LNCaP clone FGC (cell line): ENCODE measurements around the gene CSF2.

ENCODE experiments used
- DNase-seq: peaks from one replicate; pipeline ENCODE4 v3.0.0-alpha.2; 2011; ENCODE audit warnings: low read depth
- H3K4me3 ChIP-seq: 2 replicates; pipeline ENCODE4 v1.5.1; 2011; ENCODE audit warnings: mild to moderate bottlenecking, low read depth, low read length, control low read depth
- TF ChIP-seq, protein P1 (sequence below): IDR thresholded peaks from 2 replicates; pipeline ENCODE4 v1.5.1; 2012; ENCODE audit warnings: mild to moderate bottlenecking; ENCODE audit not compliant: control insufficient read depth, insufficient read depth; ENCODE audit errors: extremely low read depth

The CSF2 gene

DNA sequence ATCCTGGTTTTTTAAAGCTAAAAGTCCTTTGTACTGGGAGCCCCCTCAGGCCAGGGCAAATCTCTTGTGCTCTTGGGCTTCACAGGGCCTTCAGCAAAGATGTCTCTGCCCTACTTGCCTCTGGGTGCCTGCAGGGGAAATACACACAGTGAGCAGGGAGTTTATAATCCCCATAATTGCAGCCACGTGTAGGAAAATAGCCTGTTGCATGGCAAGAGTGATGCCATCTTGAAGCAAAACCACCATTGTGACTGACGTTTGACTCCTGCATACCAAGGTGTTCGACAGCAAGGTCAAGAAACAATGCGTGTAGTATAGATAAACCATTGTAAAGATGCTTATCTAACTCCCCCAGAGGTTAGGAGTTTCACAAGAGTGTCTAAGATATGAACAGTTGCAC lies 24.5 kb upstream of the CSF2 start:
- no peak overlapping the region for H3K4me3 ChIP-seq
- TF ChIP-seq, protein P1, sequence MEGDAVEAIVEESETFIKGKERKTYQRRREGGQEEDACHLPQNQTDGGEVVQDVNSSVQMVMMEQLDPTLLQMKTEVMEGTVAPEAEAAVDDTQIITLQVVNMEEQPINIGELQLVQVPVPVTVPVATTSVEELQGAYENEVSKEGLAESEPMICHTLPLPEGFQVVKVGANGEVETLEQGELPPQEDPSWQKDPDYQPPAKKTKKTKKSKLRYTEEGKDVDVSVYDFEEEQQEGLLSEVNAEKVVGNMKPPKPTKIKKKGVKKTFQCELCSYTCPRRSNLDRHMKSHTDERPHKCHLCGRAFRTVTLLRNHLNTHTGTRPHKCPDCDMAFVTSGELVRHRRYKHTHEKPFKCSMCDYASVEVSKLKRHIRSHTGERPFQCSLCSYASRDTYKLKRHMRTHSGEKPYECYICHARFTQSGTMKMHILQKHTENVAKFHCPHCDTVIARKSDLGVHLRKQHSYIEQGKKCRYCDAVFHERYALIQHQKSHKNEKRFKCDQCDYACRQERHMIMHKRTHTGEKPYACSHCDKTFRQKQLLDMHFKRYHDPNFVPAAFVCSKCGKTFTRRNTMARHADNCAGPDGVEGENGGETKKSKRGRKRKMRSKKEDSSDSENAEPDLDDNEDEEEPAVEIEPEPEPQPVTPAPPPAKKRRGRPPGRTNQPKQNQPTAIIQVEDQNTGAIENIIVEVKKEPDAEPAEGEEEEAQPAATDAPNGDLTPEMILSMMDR = no peak
- DNase-seq = no peak

DNA sequence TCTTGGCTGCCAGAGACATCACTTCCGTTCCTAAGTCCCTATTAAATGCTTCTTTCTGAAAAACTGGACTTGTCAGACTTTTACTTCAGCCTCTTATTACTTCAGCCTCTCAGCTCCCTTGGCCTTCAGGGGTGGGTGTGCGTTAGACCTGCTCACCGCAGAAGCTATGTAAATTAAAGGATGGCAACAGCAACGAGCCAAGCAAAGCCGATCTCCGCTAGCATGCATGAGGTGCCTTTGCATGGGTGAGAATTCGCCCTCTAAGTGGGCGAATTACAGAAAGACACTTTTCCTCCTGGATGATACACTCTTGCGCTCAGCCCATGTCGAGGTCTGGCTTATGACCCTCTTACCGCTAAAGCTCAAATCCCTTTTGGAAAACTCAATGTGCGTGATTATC lies 24.0 kb upstream of the CSF2 start:
- DNase-seq = no peak
- TF ChIP-seq, protein P1 = no peak
- H3K4me3 ChIP-seq = no peak overlapping the region

DNA sequence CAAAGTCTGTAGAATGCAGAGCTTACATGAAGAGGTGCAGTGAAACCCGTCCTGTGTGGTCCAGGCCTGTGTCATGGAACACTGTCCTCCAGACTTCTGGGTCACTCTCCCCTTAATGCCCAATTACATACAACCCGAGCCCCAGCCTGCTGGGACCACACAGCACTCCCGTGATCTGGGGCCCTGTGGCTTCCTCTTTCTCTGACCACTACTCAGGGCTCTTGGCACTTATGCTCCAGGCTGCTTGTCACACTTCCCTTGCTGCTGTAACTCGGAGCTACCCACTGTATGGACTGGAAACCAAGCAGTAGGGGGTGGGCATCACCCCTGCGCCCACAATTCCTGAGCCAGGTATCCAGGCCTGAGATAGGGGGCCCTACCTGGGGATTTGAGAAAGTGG lies 23.5 kb upstream of the CSF2 start:
- TF ChIP-seq, protein P1 = no peak
- DNase-seq = no peak

DNA sequence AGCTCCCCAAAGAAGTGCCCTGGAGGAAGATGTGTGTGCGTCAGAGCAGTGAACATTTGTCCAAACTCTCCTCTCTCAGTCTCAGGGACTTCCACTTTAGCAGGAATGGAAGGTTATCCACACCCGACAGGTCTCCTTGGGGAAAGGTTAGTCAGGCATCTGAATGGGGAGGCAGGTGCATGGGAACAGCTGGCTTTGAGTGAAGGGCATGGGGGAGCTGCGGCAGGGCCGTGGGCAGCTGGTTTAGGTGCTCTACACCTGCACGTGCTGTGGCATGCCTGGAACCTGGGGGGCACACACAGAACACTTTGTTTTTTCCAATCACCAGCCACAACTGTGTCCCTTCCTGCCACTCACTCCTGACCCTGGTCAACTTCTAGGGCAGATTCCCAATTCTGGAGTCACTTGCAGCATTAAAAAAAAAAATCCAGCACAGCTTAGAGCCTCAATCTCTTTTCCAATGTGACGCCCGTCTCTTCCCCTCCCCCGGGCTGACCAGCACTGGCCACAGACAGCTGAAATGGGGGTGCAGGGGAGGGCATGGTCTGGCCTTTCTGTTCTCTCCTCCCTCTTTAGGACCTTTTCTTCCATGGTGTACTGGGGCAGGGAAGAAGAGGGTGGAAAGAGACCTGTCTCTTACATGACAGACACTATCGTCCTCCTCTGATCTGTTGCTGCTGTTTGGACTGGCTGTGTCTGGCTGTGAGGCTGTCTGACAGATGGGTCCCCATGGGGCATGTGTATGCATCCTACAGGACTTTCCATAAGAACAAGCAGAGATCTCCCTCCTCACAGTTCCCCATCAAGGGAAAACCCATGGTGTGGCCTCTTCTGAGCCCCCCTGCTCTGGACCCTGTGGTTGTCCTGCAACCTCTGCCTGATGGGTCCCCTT lies 22.7 kb upstream of the CSF2 start:
- TF ChIP-seq, protein P1 = no peak
- H3K4me3 ChIP-seq = no peak overlapping the region
- DNase-seq = no peak

More for the DNA sequence above, 23.5 kb upstream of the CSF2 start:
- H3K4me3 ChIP-seq = no peak overlapping the region

DNA sequence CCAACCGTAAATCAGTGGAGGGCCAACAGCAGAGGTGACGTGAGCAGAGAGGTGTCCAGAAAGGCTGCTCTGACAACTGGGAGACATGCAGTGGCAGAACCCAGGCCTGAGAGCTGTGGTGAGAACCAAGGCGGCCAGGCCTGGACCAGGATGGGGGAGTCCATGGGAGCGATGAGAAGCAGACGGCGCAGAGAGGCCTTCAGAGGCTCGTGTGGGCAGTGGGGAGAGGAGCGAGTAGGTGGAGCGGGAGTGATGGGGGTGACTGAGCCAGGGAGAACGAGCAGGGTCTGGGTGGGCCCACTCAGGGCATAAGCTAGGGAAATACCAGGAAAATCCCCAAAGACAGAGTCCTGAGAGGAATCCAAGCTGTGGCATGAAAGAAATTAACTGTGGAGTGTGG lies 21.1 kb upstream of the CSF2 start:
- no peak for DNase-seq
- no peak overlapping the region for H3K4me3 ChIP-seq
- TF ChIP-seq, protein P1 = no peak

DNA sequence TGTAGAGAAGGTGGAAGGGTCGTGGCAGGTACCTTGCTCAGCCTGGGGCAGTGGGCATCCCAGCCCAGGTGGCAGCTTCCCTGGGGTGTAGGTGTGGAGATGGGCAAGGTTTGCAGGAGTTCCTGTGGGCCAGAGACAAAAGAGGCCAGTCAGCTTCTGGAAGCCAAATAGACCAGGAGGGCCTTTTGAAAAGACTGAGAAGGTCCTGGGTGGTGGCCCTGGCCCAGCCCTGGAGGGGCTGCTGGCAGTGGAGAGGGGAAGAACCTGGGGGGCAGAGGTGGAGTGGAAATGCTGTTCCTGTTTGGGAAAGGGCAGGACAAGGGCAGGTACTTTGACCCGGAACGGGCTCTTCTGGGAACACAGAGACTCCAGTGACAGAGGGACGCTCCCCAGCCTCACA lies 20.1 kb upstream of the CSF2 start:
- DNase-seq = no peak
- no peak overlapping the region for H3K4me3 ChIP-seq
- TF ChIP-seq, protein P1 = no peak
